HG02885 (cell line): Measurements from ENCODE around the gene DCLK2.
A peak's percentile ranks its signal among the peaks of the same experiment; 100 is the strongest.

Experiments
- ATAC-seq: cut with Tn5 transposase; IDR thresholded peaks from one replicate; pipeline ENCODE4 v1.9.1; 2021; ENCODE audit warnings: mild to moderate bottlenecking; ENCODE audit not compliant: unreplicated experiment, poor library complexity

DCLK2 gene

GRCh38 chr4:150068300-150068960 is 9.8 kb upstream of the DCLK2 start:
- ATAC-seq = no peak

GRCh38 chr4:150069353-150069752 is 8.9 kb upstream of the DCLK2 start:
- ATAC-seq = no peak

GRCh38 chr4:150070464-150071170 is 7.6 kb upstream of the DCLK2 start:
- no peak for ATAC-seq

- no peak for ATAC-seq
Measured at GRCh38 chr4:150072471-150072870, 5.8 kb upstream of the DCLK2 start.

GRCh38 chr4:150072906-150073714 is 5.1 kb upstream of the DCLK2 start:
- no peak for ATAC-seq

GRCh38 chr4:150074064-150074463 is 4.2 kb upstream of the DCLK2 start:
- ATAC-seq = no peak

- peak; percentile 19 for ATAC-seq
Measured at GRCh38 chr4:150078579-150079080, 385 bp downstream of the DCLK2 start.

- peak; percentile 51 for ATAC-seq
Measured at GRCh38 chr4:150079081-150079581, 886 bp downstream of the DCLK2 start.

- no peak for ATAC-seq
Measured at GRCh38 chr4:150080337-150080736, 2.1 kb downstream of the DCLK2 start.

- ATAC-seq = no peak
Measured at GRCh38 chr4:150080875-150081274, 2.6 kb downstream of the DCLK2 start.

- ATAC-seq = peak; percentile 81
Measured at GRCh38 chr4:150082241-150082640, 4.0 kb downstream of the DCLK2 start.

- ATAC-seq = no peak
Measured at GRCh38 chr4:150087006-150087405, 8.8 kb downstream of the DCLK2 start.

- no peak for ATAC-seq
Measured at GRCh38 chr4:150089732-150090131, 11.5 kb downstream of the DCLK2 start.

GRCh38 chr4:150090836-150091235 is 12.6 kb downstream of the DCLK2 start:
- ATAC-seq = no peak

- no peak for ATAC-seq
Measured at GRCh38 chr4:150094676-150095075, 16.4 kb downstream of the DCLK2 start.

GRCh38 chr4:150096625-150097024 is 18.4 kb downstream of the DCLK2 start:
- no peak for ATAC-seq

GRCh38 chr4:150098214-150098613 is 20.0 kb downstream of the DCLK2 start:
- no peak for ATAC-seq

- ATAC-seq = no peak
Measured at GRCh38 chr4:150104404-150105027, 26.3 kb downstream of the DCLK2 start.

GRCh38 chr4:150106886-150107285 is 28.6 kb downstream of the DCLK2 start:
- no peak for ATAC-seq

- ATAC-seq = no peak
Measured at GRCh38 chr4:150108691-150109090, 30.4 kb downstream of the DCLK2 start.
